K562 treated with DMSO at 1 percent for 4 hours (cell line): Measurements from ENCODE around the gene HMGCS2. TPM values are rescaled to one million over a fixed set of nuclear protein-coding genes. Genes with fewer than 3 reads are reported as not detected.

ENCODE experiments used
- total RNA-seq: library from RNA; unstranded; fragments of 300-600 nt; gene quantifications from 2 replicates; pipeline ENCODE4 v1.2.3, GENCODE V29; 2022; ENCODE audit not compliant: insufficient read depth

Gene HMGCS2
- total RNA-seq: not detected in 2 replicates

GRCh38 chr1:119768778-119769177 lies at the start of gene HMGCS2:
HMGCS2 (minus strand) TSS chr1:119768905; CDS start chr1:119768844, 61 bp downstream.

DNA sequence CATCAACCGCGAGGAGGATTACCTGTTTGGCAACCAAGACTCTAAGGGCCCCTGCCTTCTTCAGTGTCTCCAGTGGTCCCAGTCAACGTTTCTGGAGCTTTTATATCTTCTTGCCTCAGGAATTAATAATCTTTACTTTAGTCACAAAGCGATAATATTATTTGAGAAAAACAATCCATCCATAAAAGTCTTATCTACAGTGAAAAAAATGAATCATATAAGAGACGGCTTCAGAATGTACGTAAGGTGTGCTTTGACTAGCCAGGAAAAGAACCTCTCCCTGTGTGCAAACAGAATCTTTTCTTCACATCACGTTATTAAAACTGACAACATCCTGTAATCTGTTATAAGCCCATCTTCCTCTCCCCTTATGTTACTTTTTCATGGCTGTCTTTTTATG lies 42.7 kb upstream of the HMGCS2 start, which contains the start of gene REG4:
Gene REG4, minus strand, starts transcription at position 74 of the 400 bp plus-strand sequence. CDS start 2,691 bp downstream, outside the sequence.

GRCh38 chr1:119711804-119712341 lies 56.8 kb downstream of the HMGCS2 start, which contains the start of gene PHGDH:
PHGDH (plus strand) TSS chr1:119711934; CDS start chr1:119712023, 89 bp downstream.

Other genes starting within 250 kb of the HMGCS2 start
- gene ZNF697, start 120.6 kb downstream of the HMGCS2 start, total RNA-seq: 5.7 and 7.7 TPM in 2 replicates
- gene PHGDH, start 57.0 kb downstream of the HMGCS2 start, total RNA-seq: 963 and 997 TPM in 2 replicates
- gene REG4, start 42.6 kb upstream of the HMGCS2 start, total RNA-seq: not detected in 2 replicates
- gene ADAM30, start 127.6 kb upstream of the HMGCS2 start, total RNA-seq: not detected in 2 replicates